HG03460 (cell line): ENCODE results near the gene CDIP1.

Experiments
- ATAC-seq: cut with Tn5 transposase; IDR thresholded peaks from one replicate; pipeline ENCODE4 v1.9.1; 2021; ENCODE audit not compliant: unreplicated experiment

The CDIP1 gene

DNA sequence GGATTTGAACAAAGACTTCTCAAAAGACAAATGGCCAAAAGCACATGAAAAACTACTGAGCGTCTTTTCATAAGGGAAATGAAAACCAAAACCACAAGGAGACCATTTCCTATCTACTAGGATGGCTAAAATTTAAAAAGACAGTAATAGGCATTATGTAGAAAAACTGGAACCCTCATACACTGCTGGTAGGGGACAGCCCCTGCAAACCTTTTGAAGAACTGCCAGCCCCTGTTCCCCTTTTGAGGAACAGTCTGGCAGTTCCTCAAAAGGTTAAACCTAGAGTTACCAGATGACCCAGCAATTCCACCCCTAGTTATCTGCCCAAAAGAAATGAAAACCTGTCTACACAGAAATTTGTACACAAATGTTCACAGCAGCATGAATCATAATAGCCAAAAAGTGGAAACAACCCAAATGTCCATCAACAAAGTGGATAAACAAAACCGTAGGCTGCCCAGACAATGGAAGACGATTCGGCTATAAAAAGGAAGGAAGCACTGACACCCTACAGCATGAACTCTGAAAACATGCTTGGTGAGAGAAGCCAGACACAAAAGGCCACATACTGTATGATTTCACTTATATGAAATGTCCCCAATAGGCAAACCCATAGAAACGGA lies 22.9 kb downstream of the CDIP1 start:
- ATAC-seq: peak; percentile 50

DNA sequence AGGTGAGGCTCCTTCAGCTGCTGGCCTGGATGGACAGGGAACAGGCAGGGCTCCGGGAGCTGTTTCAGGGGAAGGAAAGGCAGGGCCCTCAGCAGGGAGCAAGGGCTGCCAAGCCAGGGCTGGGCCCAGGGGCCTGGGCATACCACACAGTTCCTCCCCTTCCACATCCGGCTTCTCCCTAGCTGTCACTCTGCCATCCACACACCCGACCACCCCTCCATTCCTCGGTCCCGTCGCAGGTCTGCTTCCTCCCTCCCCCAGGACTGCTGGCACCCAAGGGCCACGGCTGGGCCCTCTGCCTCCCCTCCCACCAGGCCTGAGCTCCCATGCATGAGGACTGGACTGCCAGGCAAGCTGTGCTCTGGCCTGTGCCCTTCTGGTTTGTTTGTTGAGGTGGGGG lies 24.0 kb downstream of the CDIP1 start:
- ATAC-seq: no peak

DNA sequence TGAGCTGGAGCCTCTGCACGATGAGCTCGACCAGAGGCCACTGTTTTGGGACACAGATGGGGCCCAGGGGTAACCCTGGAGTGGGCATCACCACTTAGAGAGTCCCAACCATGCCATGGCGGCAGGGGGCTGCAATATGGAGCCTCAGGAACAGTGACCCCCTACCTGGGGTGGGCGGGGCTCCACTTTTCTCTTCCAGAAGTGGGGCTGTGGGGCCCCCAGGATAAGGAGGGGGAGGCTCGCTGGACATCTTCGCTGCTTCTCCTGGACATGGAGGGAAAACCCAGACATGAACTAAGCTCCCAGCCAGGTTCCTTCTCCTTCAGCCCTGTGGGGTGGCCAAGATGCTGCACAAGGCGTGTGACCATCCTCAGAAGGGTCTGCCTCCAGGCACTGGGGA lies 24.7 kb downstream of the CDIP1 start:
- ATAC-seq: no peak

DNA sequence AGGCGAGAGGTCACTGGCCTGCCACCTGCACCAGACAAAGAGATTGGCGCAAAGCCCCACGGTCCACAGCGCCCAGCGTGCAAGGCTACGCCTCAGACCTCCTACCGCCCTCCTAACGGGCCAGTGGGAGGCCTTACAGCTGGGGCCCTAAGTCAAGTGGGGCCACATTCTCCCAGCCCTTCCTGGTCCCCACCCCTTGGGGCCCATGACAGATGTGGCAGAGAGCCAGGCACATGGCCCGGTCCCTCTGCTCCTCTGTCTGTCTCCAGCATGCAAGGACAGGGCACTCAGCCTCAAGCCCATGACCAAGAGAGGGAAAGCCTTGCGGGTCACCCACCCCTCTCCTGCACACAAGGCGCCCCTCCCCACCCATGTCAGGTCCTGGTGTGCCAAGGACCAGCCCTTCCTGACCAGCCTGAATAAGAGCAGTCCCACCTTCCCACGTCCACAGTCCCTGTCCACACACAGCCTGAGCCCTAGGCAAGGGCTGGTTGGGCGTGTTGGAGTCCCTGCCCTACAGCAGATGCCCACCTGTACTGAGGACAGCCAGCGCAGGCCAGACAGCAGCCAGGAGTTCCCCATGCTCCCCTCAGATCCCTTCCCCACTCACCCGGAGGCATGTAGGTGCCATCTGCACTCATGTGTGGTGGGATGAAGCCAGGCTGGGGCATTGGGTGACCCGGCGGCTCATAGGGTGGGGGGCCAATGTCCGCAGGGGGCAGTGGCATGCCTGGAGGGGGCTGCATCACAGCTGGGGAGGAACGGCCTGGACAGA lies 25.3 kb downstream of the CDIP1 start:
- no peak for ATAC-seq

DNA sequence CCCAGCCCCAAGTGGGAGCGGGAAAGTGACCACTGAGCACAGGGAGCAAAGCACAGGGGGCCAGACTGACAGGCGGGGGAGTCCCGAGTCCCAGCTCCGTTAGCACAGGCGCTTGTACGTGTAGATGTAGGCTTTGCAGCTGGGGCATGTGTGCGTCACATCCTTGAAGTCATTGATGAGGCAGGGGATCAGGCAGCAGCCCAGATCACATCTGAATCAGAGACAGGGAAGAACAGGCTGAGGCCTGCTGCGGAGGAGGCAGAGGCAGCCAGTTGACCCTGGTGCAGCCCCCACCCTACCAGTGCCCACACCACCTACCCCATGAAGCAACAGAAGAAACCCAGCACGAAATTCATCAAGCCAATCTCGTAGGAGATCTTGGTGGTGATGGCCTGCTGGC lies 26.1 kb downstream of the CDIP1 start:
- ATAC-seq: no peak

DNA sequence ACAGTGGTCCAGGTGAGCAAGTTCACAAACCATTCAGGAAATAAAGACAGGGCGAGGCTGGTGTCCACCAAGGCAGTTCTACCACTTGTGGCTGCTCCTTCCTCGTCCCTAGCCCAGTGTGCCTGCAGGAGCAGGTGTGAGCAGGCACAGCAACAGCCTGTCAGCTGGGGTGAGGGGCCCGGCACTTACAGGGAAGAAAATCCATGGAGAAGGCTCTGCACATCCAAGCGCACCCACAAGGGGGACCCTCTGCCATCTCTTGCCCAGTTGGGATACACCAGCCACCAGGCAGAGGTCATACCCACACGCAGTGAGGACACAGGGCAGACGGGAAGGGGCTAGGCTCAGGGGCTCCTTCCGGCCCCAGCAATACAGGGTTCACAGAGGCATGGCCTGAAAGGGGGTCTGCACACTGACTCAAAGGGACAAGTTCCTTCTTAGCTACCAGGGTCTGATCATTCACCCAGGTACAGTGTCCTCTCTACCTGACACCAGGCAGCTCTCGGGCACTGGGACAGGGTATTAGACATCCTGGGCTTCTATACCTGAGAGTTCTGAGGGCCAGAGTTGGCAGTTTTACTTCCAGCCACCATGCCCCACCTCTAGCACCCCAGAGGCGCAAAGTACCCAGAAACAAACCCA lies 27.0 kb downstream of the CDIP1 start:
- no peak for ATAC-seq

DNA sequence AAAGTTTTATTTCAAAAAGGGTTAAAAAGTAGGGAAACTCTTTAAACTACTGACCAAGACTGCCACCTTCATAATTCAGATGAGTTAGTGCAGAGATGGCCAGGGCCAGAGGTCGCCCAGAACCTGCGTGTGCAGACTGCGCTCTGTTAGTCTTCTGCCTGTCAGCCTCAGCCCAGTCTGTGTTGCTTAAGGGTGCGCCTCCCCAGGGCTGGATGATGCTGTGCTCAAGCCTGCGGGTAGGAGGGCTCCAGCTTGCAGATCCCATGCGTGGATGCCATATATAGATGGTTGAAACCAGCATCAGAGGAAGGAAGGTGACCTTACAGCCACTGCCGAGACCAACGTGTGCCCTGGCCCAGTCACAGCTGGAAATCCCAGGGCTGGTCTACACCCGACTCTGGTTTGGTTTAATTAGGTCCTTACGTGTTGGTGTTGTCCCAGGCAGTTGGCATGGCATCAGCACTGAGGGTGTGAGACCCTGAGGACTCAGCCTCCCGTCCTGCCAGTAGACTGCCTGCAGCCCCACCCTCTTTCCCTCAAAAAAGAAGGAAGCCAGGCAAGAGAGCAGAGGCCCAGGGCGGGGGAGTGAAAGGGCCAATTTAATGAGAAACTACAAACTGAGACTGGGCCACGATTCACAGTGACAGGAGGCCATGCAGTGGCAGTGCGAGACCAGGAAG lies 27.7 kb downstream of the CDIP1 start:
- no peak for ATAC-seq

DNA sequence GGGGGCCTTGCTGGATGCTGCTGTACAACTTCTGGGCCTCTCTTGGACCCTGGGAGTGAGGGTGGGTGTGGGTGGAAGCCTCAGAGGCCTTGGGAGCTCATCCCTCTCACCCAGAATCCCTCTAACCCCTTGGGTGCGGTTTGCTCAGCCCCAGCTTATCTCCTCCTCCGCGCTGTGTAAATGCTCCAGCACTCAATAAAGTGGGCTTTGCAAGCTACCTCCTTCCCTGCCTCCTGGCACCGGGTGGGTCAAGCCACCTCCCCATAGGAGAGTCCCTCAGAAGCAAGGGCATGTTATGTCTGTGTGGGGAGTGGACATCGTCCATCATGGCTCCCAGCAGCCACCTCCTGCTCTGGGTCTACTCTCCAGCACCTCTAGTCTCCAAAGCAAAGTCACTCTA lies 28.4 kb downstream of the CDIP1 start:
- no peak for ATAC-seq

- ATAC-seq: no peak
Observed at GRCh38 chr16:4509420-4509819, 29.2 kb downstream of the CDIP1 start.

- no peak for ATAC-seq
Observed at GRCh38 chr16:4508806-4509205, 29.8 kb downstream of the CDIP1 start.

DNA sequence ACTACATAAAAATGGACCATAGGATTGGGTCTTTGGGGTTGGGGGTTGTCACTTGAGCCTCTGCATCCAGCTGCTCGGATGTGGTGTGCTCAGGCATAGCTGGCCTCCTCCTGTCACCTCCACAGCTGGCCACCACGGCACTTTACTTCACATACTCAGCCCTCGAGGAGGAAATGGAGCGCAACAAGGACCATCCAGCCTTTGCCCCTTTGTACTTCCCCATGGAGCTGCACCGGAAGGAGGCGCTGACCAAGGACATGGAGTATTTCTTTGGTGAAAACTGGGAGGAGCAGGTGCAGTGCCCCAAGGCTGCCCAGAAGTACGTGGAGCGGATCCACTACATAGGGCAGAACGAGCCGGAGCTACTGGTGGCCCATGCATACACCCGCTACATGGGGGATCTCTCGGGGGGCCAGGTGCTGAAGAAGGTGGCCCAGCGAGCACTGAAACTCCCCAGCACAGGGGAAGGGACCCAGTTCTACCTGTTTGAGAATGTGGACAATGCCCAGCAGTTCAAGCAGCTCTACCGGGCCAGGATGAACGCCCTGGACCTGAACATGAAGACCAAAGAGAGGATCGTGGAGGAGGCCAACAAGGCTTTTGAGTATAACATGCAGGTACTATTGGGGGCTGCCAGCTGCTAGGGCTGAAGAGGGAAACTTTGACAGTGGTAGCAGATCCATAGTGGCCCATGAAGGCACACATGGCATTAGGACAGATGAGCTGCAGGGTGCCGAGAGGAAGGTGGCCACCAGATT lies 30.8 kb downstream of the CDIP1 start:
- ATAC-seq: no peak

DNA sequence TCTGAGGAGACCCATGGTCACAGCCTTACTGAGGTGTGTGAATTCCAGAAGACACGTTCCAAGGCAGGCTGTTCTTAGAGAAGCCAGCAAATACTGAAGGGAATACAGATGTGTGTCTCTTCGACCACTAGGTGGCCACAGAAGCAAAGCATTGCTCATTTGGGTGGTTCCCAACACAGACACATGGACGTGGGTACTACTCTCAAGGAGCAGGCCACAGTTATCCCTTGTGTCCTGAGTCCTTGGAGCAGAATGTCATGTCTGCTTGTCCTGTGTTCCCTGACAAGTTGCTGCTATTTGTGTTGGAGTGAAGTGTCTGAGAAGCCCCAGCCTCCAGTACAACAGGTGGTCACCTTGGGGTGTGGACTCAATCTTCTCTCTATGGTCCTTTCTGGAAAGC lies 32.1 kb downstream of the CDIP1 start:
- no peak for ATAC-seq

GRCh38 chr16:4505356-4506147 lies 33.0 kb downstream of the CDIP1 start:
- peak; percentile 78 for ATAC-seq

DNA sequence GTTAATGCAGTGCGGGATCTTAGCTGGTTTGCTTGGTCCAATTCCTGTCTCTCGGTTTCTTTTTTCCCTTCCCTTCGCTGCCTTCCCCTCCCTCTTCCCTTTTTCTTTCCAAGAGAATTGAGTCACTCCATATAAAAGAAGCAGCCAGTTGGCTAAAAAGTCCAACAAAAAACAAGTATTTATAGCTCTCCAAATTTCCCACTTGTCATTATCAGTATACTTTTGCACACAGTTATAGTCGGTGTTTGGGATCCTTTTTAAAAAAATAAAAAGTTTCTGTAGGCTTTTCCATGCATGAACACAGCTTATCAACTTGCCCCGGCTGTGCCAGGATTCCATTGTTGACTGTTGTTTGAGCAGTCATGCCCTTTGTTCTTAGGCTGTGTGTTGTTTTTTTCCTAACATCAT lies 37.5 kb downstream of the CDIP1 start:
- ATAC-seq: no peak

DNA sequence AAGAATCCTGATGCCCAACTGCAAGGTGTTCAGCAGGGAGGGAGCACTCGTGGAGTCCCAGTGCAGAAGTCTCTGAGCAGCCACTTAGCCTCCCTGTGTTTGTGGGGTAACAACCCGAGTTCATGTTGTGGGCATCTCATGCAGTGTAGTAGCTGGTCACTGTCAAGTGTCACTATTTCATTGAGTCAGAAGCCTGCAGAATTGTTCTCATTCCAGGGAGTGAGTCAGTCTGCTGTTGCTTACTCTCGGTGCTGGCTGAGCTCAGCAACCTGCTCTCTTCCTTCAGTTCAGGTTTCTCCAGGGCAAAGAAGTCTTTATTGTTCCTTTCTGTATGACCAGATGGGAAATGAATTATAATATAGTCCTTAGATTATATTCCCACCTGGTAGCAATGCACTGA lies 38.3 kb downstream of the CDIP1 start:
- ATAC-seq: no peak

DNA sequence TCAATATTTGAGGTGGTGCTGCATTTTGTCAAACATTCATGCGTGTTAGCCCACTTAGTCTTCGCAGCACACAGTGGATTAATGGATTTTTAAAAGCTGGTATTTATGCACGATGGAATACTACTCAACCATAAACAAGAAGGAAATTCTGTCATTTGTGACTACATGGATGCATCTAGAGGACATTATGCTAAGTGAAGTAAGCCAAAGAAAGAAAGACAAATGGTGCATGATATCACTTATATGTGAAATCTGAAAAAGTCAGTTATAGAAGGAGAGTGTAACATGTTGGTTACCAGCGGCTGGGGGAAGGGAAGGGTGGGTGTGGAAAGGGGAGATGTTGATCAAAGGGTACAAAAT lies 39.4 kb downstream of the CDIP1 start:
- ATAC-seq: no peak

DNA sequence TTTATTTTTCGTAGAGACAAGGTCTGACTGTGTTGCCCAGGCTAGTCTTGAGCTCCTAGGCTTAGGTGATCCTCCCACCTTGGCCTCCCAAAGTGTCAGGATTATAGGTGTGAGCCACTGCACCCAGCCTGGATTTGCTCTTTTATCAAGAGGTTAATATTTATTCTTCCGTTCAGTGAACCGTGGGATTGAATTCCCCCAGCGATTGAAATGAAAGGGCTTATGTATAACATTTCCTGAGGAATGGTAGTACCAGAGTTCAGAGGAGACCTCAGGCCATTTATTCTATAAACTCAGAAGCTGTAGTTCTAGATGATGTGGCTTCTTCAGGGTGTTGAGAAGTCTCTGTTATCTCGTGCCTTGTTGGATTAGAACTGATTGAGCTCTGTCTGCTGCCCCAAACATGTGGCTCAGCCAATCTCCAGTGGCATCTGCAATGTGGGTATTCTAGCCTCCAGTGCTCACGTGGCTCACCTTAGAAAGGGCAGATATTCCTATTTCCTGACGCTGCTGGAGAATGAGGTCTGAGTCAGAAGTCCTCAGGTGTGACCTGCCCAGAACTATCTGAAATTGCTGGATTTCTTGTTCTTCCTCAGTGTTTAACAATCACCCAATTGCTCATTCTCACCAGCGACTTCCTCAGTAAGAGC lies 39.9 kb downstream of the CDIP1 start:
- ATAC-seq: no peak

- no peak for ATAC-seq
Observed at GRCh38 chr16:4496305-4496704, 42.3 kb downstream of the CDIP1 start.

DNA sequence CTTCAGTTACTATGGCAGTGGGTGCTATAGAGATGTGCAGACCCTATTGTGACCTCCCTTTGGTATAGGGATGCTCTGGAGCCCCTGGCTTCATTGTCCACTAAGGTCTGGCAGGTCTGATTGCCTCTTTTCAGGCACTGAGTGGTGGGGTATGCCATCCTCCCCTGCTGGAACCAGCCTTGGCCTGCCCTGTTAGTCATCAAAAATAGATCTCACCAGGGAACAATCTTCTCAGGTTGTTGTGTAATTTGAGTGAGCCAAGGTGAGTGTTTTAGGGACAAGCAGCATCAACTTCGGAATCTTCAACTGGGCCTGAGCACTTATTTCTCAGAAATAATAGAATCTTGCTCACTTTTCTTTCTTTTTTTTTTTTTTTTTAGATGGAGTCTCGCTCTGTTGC lies 42.8 kb downstream of the CDIP1 start:
- no peak for ATAC-seq
